Upper lobe of left lung (tissue), 6 donors: Measurements from ENCODE around the gene ADCY3. TPM values are rescaled to one million over a fixed set of nuclear protein-coding genes. Genes with fewer than 3 reads are reported as not detected.

Source experiments
- ATAC-seq, 2 donors: fragments of 200-7000 bp; cut with Tn5 transposase; one replicate each; pipeline ENCODE4 v1.9.1; 2022; ENCODE audit warnings: mild to moderate bottlenecking in 2 of 2, moderate library complexity in 2 of 2; ENCODE audit not compliant: low FRiP score in 2 of 2
- DNase-seq, 2 donors: peaks; one replicate each; pipeline ENCODE4 v3.0.0-alpha.2; 2019 to 2020
- H3K27ac ChIP-seq, 4 donors: fragments of 200-600 bp; sonication (generic); one replicate each; pipeline ENCODE4 v1.5.1; 2016 to 2019
- H3K27me3 ChIP-seq, 4 donors: fragments of 200-600 bp; sonication (generic); one replicate each; pipeline ENCODE4 v1.5.1; 2017 to 2019
- H3K36me3 ChIP-seq, 4 donors: fragments of 200-600 bp; sonication (generic); one replicate each; pipeline ENCODE4 v1.5.1; 2016 to 2019
- H3K4me1 ChIP-seq, 4 donors: fragments of 200-600 bp; sonication (generic); one replicate each; pipeline ENCODE4 v1.5.1; 2018 to 2019
- H3K4me3 ChIP-seq, 4 donors: fragments of 200-600 bp; sonication (generic); one replicate each; pipeline ENCODE4 v1.5.1; 2017 to 2019; ENCODE audit warnings: mild to moderate bottlenecking in 2 of 4, moderate library complexity in 1 of 4
- H3K9me3 ChIP-seq, 4 donors: fragments of 200-600 bp; sonication (generic); one replicate each; pipeline ENCODE4 v1.5.1; 2018 to 2019
- EP300 ChIP-seq, 4 donors: sonication (generic); formaldehyde crosslinking; IDR thresholded peaks; one replicate each; pipeline ENCODE4 v1.5.1; 2017; ENCODE audit warnings: antibody characterized with exemption in 4 of 4, control low read depth in 2 of 4
- POLR2A ChIP-seq, 4 donors: fragments of 450-650 bp; IDR thresholded peaks; one replicate each; pipeline ENCODE4 v1.5.1; 2016 to 2017; ENCODE audit warnings: antibody characterized with exemption in 4 of 4, mild to moderate bottlenecking in 2 of 4
- POLR2AphosphoS5 ChIP-seq, 2 donors: sonication (generic); formaldehyde crosslinking; IDR thresholded peaks; one replicate each; pipeline ENCODE4 v1.5.1; 2017; ENCODE audit warnings: antibody characterized with exemption in 2 of 2
- WGBS, 2 donors: methylation state at CpG; one replicate each; pipeline ENCODE4 v1.1.5; 2017 to 2018; 5-methylcytosine and 5-hydroxymethylcytosine counted together
- total RNA-seq, 6 donors: library from RNA; depleted of rRNA in 4 of 6; stranded (reverse); fragments of >200 nt in 4 of 6; gene quantifications; one replicate each; pipeline versions ENCODE4 v1.1.0 to v1.2.1, GENCODE V29; 2016 to 2021
- TF ChIP-seq, protein P1 (sequence below), 6 experiments: fragments of 450-650 bp in 4 of 6; fragments of 200-600 bp in 2 of 6; sonication (generic) in 2 of 6; IDR thresholded peaks; one replicate each; pipeline ENCODE4 v1.5.1; 2016 to 2019; ENCODE audit warnings: antibody characterized with exemption in 6 of 6
- donor health status: DM: no; HTN: no; CAD: no; lungs with moderate emphysema.
- donor health status: DM: no; HTN: yes; CAD: no; lungs with severe emphysema.

Gene ADCY3
- total RNA-seq, 6 donors from 2014 or later = 17.5 to 83.5 (median 36.5) TPM

DNA sequence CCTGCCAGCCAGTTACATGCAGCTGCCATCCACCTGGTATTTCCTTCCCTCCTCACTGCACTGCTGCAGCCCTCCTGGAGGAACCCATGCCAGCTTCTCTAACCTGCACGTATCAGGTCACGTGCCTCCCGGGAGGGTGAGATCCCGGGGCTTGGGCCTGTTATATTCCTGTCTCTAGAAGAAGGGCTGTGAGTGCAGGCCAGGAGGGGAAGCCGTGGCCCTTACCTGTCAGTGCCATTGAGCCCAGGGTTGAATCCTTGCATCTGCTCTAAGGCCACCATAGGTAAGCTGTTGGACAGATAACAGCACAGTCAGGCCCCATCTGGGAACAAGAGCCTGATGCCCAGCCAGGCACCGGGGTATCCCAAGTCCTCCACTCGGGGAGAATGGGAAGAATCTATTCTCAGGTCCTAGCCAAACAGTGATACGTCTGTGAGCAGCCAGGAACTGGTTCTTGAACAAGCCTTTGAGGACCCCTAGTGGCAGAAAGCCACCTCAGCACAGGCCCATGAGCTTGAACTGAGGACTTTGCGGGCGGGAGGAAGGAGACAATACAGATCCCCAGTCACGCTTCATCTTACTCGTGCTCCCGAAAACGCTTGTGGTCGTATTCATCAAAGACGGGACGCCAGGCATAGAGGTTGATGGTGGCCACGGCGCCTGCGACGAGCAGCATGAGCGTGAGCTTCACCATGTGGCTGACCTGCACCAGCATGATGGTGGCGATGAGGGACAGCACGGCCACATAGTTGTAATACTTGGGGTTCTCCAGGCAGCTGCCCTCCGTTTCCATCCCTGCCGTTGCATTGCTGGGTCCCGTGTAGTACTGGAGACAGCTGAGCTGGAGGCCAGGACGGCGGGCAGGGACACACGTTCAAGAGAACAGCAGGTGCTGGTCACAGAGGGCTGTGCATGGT is 92.5 kb downstream of the ADCY3 start:
- H3K9me3 ChIP-seq = no peaks in the 10 kb centered on the region
- TF ChIP-seq POLR2AphosphoS5 (IDR thresholded peaks at IDR 0.05) (no peak), POLR2A (IDR thresholded peaks at IDR 0.05) (no peak), EP300 (IDR thresholded peaks at IDR 0.05) (no peak)
- TF ChIP-seq, protein P1, sequence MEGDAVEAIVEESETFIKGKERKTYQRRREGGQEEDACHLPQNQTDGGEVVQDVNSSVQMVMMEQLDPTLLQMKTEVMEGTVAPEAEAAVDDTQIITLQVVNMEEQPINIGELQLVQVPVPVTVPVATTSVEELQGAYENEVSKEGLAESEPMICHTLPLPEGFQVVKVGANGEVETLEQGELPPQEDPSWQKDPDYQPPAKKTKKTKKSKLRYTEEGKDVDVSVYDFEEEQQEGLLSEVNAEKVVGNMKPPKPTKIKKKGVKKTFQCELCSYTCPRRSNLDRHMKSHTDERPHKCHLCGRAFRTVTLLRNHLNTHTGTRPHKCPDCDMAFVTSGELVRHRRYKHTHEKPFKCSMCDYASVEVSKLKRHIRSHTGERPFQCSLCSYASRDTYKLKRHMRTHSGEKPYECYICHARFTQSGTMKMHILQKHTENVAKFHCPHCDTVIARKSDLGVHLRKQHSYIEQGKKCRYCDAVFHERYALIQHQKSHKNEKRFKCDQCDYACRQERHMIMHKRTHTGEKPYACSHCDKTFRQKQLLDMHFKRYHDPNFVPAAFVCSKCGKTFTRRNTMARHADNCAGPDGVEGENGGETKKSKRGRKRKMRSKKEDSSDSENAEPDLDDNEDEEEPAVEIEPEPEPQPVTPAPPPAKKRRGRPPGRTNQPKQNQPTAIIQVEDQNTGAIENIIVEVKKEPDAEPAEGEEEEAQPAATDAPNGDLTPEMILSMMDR (IDR thresholded peaks at IDR 0.05) = peak; percentile 83 to 90 (median 86)
- WGBS, 2 donors = 30 to 49% methylated on average over 21 to 30 of the region's 30 CpGs
- no peak overlapping the region for H3K27ac ChIP-seq
- peak; percentile 79 to 80 for DNase-seq
- ATAC-seq = peak; percentile 87 to 90
- peaks cover 0 to 4% (median 0%) of the 10 kb centered on the region in 4 donors for H3K36me3 ChIP-seq
- H3K4me3 ChIP-seq = no peak overlapping the region
- H3K27me3 ChIP-seq = no peaks in the 10 kb centered on the region
- peaks cover 5 to 12% (median 8%) of the 10 kb centered on the region in 4 donors for H3K4me1 ChIP-seq

- no peaks in the 10 kb centered on the region for H3K27me3 ChIP-seq
- TF ChIP-seq, protein P1 (IDR thresholded peaks at IDR 0.05) = no peak
- TF ChIP-seq EP300 (IDR thresholded peaks at IDR 0.05) = no peak
- TF ChIP-seq POLR2A (IDR thresholded peaks at IDR 0.05) = no peak
- no peak for TF ChIP-seq POLR2AphosphoS5 (IDR thresholded peaks at IDR 0.05)
- WGBS, 2 donors = 51 to 70% methylated on average over 5 of the region's 5 CpGs
- peaks cover 0 to 6% (median 2%) of the 10 kb centered on the region in 4 donors for H3K36me3 ChIP-seq
- no peak overlapping the region for H3K27ac ChIP-seq
- H3K4me1 ChIP-seq = peaks cover 5 to 12% (median 8%) of the 10 kb centered on the region in 4 donors
- no peaks in the 10 kb centered on the region for H3K9me3 ChIP-seq
- no peak for DNase-seq
- no peak overlapping the region for H3K4me3 ChIP-seq
- ATAC-seq = no peak
Observed at GRCh38 chr2:24826773-24827145, 93.3 kb downstream of the ADCY3 start.

- H3K27ac ChIP-seq = no peak overlapping the region
- peaks cover 0 to 12% (median 5%) of the 10 kb centered on the region in 4 donors for H3K36me3 ChIP-seq
- ATAC-seq (no peak), DNase-seq (no peak)
- no peak overlapping the region for H3K4me3 ChIP-seq
- H3K27me3 ChIP-seq = no peaks in the 10 kb centered on the region
- WGBS, 2 donors = 89% methylated on average over 11 to 13 of the region's 14 CpGs
- TF ChIP-seq, protein P1 (IDR thresholded peaks at IDR 0.05) = no peak
- TF ChIP-seq POLR2AphosphoS5 (IDR thresholded peaks at IDR 0.05) (no peak), EP300 (IDR thresholded peaks at IDR 0.05) (no peak), POLR2A (IDR thresholded peaks at IDR 0.05) (no peak)
- peaks cover 5 to 12% (median 8%) of the 10 kb centered on the region in 4 donors for H3K4me1 ChIP-seq
- H3K9me3 ChIP-seq = no peaks in the 10 kb centered on the region
Observed at GRCh38 chr2:24825883-24826772, 93.9 kb downstream of the ADCY3 start.

GRCh38 chr2:24824966-24825882 is 94.8 kb downstream of the ADCY3 start:
- H3K9me3 ChIP-seq = no peaks in the 10 kb centered on the region
- no peaks in the 10 kb centered on the region for H3K27me3 ChIP-seq
- no peak for ATAC-seq
- no peak overlapping the region for H3K4me3 ChIP-seq
- WGBS, 2 donors = 84 to 87% methylated on average over 16 of the region's 16 CpGs
- H3K36me3 ChIP-seq = peaks cover 0 to 21% (median 10%) of the 10 kb centered on the region in 4 donors
- TF ChIP-seq EP300 (IDR thresholded peaks at IDR 0.05) = no peak
- TF ChIP-seq, protein P1 (IDR thresholded peaks at IDR 0.05) = peak in 5 of 6 experiments; percentile 20 to 55 (median 25)
- no peak overlapping the region for H3K27ac ChIP-seq
- peaks cover 5 to 12% (median 8%) of the 10 kb centered on the region in 4 donors for H3K4me1 ChIP-seq
- no peak for DNase-seq
